ENCODE results near the gene NLRP4. TPM values are rescaled to one million over a fixed set of nuclear protein-coding genes. Genes with fewer than 3 reads are reported as not detected.

NLRP4 gene, protein sequence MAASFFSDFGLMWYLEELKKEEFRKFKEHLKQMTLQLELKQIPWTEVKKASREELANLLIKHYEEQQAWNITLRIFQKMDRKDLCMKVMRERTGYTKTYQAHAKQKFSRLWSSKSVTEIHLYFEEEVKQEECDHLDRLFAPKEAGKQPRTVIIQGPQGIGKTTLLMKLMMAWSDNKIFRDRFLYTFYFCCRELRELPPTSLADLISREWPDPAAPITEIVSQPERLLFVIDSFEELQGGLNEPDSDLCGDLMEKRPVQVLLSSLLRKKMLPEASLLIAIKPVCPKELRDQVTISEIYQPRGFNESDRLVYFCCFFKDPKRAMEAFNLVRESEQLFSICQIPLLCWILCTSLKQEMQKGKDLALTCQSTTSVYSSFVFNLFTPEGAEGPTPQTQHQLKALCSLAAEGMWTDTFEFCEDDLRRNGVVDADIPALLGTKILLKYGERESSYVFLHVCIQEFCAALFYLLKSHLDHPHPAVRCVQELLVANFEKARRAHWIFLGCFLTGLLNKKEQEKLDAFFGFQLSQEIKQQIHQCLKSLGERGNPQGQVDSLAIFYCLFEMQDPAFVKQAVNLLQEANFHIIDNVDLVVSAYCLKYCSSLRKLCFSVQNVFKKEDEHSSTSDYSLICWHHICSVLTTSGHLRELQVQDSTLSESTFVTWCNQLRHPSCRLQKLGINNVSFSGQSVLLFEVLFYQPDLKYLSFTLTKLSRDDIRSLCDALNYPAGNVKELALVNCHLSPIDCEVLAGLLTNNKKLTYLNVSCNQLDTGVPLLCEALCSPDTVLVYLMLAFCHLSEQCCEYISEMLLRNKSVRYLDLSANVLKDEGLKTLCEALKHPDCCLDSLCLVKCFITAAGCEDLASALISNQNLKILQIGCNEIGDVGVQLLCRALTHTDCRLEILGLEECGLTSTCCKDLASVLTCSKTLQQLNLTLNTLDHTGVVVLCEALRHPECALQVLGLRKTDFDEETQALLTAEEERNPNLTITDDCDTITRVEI
- total RNA-seq, result not detected
- long read RNA-seq, result 0 reads

GRCh38 chr19:55836340-55836739, at the start of gene NLRP4:
TSS of gene NLRP4 (plus strand) at chr19:55836540. CDS start at chr19:55852081, 15,541 bp downstream.
- H3K4me3 ChIP-seq, result no peak within 1 kb of the TSS
- H3K9me3 ChIP-seq, result no peaks in the 10 kb centered on the region
- ATAC-seq (no peak), DNase-seq (no peak)
- H3K36me3 ChIP-seq, result no peaks in the 10 kb centered on the region
- H3K27me3 ChIP-seq, result peaks cover under 1% of the 10 kb centered on the region
- H3K27ac ChIP-seq, result no peak within 1 kb of the TSS
- intact Hi-C loops (cut with DNase I), result no loop called here
- TF ChIP-seq CTCF (IDR thresholded peaks at IDR 0.05), result no peak
- no peaks in the 10 kb centered on the region for H3K4me1 ChIP-seq

DNA sequence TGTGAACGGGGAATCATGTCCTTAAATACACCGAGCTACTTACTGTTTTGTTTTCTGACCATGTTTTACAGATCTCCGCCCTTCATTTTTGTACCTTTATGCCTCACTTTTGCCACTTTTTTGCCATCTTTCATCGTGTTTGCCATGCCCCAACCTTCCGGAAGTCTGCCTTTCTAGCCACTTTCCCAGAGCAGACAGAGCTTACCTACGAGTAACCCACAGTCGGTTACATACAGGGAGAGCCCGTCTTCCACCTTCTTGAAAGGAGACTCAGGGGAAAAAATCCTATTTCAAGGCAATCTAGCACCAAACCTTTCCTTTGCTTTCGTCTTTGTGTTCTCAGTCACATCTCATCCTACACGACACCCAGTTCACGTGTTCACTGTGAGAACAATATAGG, 41.3 kb upstream of the NLRP4 start:
- Histone ChIP-seq H3K36me3 (no peaks in the 10 kb centered on the region), H3K27ac (no peak overlapping the region), H3K27me3 (no peaks in the 10 kb centered on the region), H3K4me1 (no peaks in the 10 kb centered on the region), H3K4me3 (no peak overlapping the region), H3K9me3 (no peaks in the 10 kb centered on the region)
- TF ChIP-seq CTCF (IDR thresholded peaks at IDR 0.05), result no peak
- ATAC-seq, result no peak
- intact Hi-C loops (cut with DNase I), result no loop called here
- DNase-seq, result no peak

DNA sequence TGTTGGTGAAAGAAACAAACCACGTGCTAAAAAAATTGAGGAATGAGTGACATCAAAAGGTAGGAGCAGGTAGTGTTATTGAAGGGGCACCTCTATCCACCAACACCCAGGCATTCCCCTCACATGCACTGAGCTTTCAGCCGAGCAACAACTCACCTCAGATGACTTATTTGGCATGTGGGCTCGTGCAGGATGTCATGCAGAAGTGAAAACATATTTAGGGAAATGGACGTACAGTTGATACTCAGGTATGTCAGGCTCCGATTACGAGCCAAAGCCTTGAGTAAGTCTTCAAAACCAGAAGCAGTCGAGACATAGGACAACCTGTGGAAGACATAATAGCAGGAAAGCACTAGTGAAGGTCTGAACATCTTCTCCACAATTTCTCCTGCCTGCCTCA, 34.9 kb upstream of the NLRP4 start:
- H3K27ac ChIP-seq, result no peak overlapping the region

GRCh38 chr19:55802281-55802680, 34.1 kb upstream of the NLRP4 start:
- DNase-seq (no peak), ATAC-seq (no peak)
- H3K4me1 ChIP-seq, result no peaks in the 10 kb centered on the region
- TF ChIP-seq CTCF (IDR thresholded peaks at IDR 0.05), result no peak
- intact Hi-C loops (cut with DNase I), result no loop called here
- H3K4me3 ChIP-seq, result no peak overlapping the region
- no peak overlapping the region for H3K27ac ChIP-seq
- H3K27me3 ChIP-seq, result no peaks in the 10 kb centered on the region
- no peaks in the 10 kb centered on the region for H3K36me3 ChIP-seq
- H3K9me3 ChIP-seq, result no peaks in the 10 kb centered on the region

More for the DNA sequence above, 34.9 kb upstream of the NLRP4 start:
- no peaks in the 10 kb centered on the region for H3K9me3 ChIP-seq
- ATAC-seq (no peak), DNase-seq (no peak)
- H3K36me3 ChIP-seq, result no peaks in the 10 kb centered on the region
- no peak overlapping the region for H3K4me3 ChIP-seq
- intact Hi-C loops (cut with DNase I), result no loop called here
- no peak for TF ChIP-seq CTCF (IDR thresholded peaks at IDR 0.05)
- H3K27me3 ChIP-seq, result no peaks in the 10 kb centered on the region
- no peaks in the 10 kb centered on the region for H3K4me1 ChIP-seq

- DNase-seq (peak; percentile 66), ATAC-seq (peak; percentile 78)
- Histone ChIP-seq H3K4me3 (no peak overlapping the region), H3K27ac (no peak overlapping the region), H3K36me3 (no peaks in the 10 kb centered on the region), H3K4me1 (no peaks in the 10 kb centered on the region), H3K9me3 (no peaks in the 10 kb centered on the region), H3K27me3 (peaks cover 10% of the 10 kb centered on the region)
- intact Hi-C loops (cut with DNase I), result no loop called here
- TF ChIP-seq CTCF (IDR thresholded peaks at IDR 0.05), result peak; percentile 39
Observed at GRCh38 chr19:55809381-55810058, 26.8 kb upstream of the NLRP4 start.
